ENCODE measurements around the gene CADPS2.

Gene CADPS2

GRCh38 chr7:122803851-122804250 is 82.4 kb downstream of the CADPS2 start (continued):
- TF ChIP-seq ARNTL (CRISPR knock-in tag; IDR thresholded peaks at IDR 0.05; ENCODE audit: borderline replicate concordance, low read depth), result no peak
- TF ChIP-seq RARB (CRISPR knock-in tag; IDR thresholded peaks at IDR 0.05), result no peak
- no peak for TF ChIP-seq SNAI2 (CRISPR knock-in tag; IDR thresholded peaks at IDR 0.05)
- TF ChIP-seq PATZ1 (CRISPR knock-in tag; IDR thresholded peaks at IDR 0.05; ENCODE audit: borderline replicate concordance), result no peak
- no peak for TF ChIP-seq OSR1 (CRISPR knock-in tag; IDR thresholded peaks at IDR 0.05)

- 0 out of 3 replicates have a peak, but pooled peaks have one; percentile 24 for ATAC-seq
- TF ChIP-seq ZFP30 (CRISPR knock-in tag; IDR thresholded peaks at IDR 0.05), result no peak
- no peak for TF ChIP-seq POU6F1 (CRISPR knock-in tag; IDR thresholded peaks at IDR 0.05; ENCODE audit: borderline replicate concordance, low read depth)
- TF ChIP-seq SNAI2 (CRISPR knock-in tag; IDR thresholded peaks at IDR 0.05), result no peak
- TF ChIP-seq CSRNP3 (CRISPR knock-in tag; IDR thresholded peaks at IDR 0.05), result no peak
- no peak for TF ChIP-seq TSHZ2 (CRISPR knock-in tag; IDR thresholded peaks at IDR 0.05)
- TF ChIP-seq CSDC2 (CRISPR knock-in tag; IDR thresholded peaks at IDR 0.05), result no peak
- TF ChIP-seq RARB (CRISPR knock-in tag; IDR thresholded peaks at IDR 0.05), result no peak
- TF ChIP-seq TCF4 (CRISPR knock-in tag; IDR thresholded peaks at IDR 0.05; ENCODE audit: borderline replicate concordance), result no peak
- no peak for TF ChIP-seq PPARA (CRISPR knock-in tag; IDR thresholded peaks at IDR 0.05; ENCODE audit: borderline replicate concordance)
- no peak for TF ChIP-seq BACH2 (CRISPR knock-in tag; IDR thresholded peaks at IDR 0.05; ENCODE audit: borderline replicate concordance)
- TF ChIP-seq ZNF8 (CRISPR knock-in tag; IDR thresholded peaks at IDR 0.05), result no peak
- TF ChIP-seq CREB5 (CRISPR knock-in tag; IDR thresholded peaks at IDR 0.05; ENCODE audit: low read depth), result no peak
- no peak for TF ChIP-seq TOX (CRISPR knock-in tag; IDR thresholded peaks at IDR 0.05; ENCODE audit: borderline replicate concordance)
- no peak for TF ChIP-seq OSR1 (CRISPR knock-in tag; IDR thresholded peaks at IDR 0.05)
- no peak for TF ChIP-seq ARNTL (CRISPR knock-in tag; IDR thresholded peaks at IDR 0.05; ENCODE audit: borderline replicate concordance, low read depth)
- no peak for TF ChIP-seq GLIS3 (CRISPR knock-in tag; IDR thresholded peaks at IDR 0.05)
- no peak for TF ChIP-seq ZC3H10 (CRISPR knock-in tag; IDR thresholded peaks at IDR 0.05)
- TF ChIP-seq ISL1 (CRISPR knock-in tag; IDR thresholded peaks at IDR 0.05), result no peak
These were observed 82.9 kb downstream of the CADPS2 start for GRCh38 chr7:122803323-122803722.

GRCh38 chr7:122802301-122802751 is 83.9 kb downstream of the CADPS2 start:
- no peak for ATAC-seq
- no peak for TF ChIP-seq ZNF8 (CRISPR knock-in tag; IDR thresholded peaks at IDR 0.05)

GRCh38 chr7:122791959-122792545 is 94.2 kb downstream of the CADPS2 start:
- ATAC-seq, result no peak
- TF ChIP-seq PATZ1 (CRISPR knock-in tag; IDR thresholded peaks at IDR 0.05; ENCODE audit: borderline replicate concordance) (no peak), POU6F1 (CRISPR knock-in tag; IDR thresholded peaks at IDR 0.05; ENCODE audit: borderline replicate concordance, low read depth) (no peak), ISL1 (CRISPR knock-in tag; IDR thresholded peaks at IDR 0.05) (no peak), ZNF70 (CRISPR knock-in tag; IDR thresholded peaks at IDR 0.05) (no peak), CSDC2 (CRISPR knock-in tag; IDR thresholded peaks at IDR 0.05) (no peak)

Data from SK-N-SH treated with all-trans-retinoic acid at 6 μM for 48 hours (cell line).